Measurements from ENCODE around the gene ANKS1B. TPM values are rescaled to one million over a fixed set of nuclear protein-coding genes. Genes with fewer than 3 reads are reported as not detected.
"Not testable (repeated sequence)": the region's sequence is repeated elsewhere in the genome, so short reads cannot be mapped to it uniquely, and the experiment has no call there.

The ANKS1B gene
- total RNA-seq, 1 donor from 2014 or later, result 10.6 TPM

GRCh38 chr12:99278899-99279298, 705.8 kb downstream of the ANKS1B start:
- no peak for DNase-seq (ENCODE audit: low spot score)

- DNase-seq (ENCODE audit: low spot score), result no peak
These were observed 707.0 kb downstream of the ANKS1B start for GRCh38 chr12:99277591-99278379.

GRCh38 chr12:99271071-99271470, 713.7 kb downstream of the ANKS1B start:
- no peak for DNase-seq (ENCODE audit: low spot score)

GRCh38 chr12:99267038-99267437, 717.7 kb downstream of the ANKS1B start:
- no peak for DNase-seq (ENCODE audit: low spot score)

DNA sequence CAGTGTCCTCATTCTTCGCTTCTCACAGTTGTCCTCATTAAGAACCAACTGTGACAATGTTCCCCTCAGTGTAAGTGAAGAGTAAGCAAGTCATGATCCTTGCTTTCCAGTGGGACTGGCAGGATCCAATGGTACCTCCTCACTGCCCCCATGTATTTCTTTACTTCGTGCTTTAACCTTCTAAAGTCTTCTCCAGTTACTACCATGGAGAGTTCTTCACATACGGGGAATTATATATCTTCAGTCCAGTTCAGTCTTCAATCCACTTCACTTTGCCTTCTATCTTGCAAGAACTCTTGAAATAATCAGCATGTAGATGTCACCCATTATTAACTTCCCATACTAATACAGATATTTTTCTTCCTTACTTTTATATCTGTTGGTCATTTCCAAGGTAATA, 719.1 kb downstream of the ANKS1B start:
- DNase-seq (ENCODE audit: low spot score), result no peak

GRCh38 chr12:99261256-99261655, 723.5 kb downstream of the ANKS1B start:
- DNase-seq (ENCODE audit: low spot score), result no peak

DNA sequence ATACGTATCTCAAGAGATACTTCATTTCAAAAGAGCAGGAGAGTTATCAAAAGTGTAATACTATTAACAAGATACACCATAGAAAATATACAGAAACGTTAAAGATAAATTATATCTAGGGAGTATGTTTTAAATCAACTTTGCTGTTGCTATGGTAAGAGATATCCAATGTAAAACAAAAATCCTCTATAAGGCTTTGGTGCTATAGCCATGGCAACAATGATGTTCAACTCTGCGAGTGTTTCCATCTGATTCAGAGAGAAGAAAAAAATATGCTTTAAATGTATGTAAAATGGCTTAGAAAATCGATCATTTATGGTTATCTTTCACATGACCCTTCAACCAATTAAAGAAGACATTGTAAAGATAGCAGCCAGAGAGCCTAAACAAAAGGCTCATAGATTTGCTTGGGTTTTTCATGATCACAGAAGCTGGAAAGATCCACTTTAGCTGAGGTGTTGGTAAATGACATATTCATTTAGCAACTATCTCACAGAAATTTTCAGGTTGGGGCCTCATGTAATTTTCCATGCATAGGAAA, 724.2 kb downstream of the ANKS1B start:
- DNase-seq (ENCODE audit: low spot score), result no peak

DNA sequence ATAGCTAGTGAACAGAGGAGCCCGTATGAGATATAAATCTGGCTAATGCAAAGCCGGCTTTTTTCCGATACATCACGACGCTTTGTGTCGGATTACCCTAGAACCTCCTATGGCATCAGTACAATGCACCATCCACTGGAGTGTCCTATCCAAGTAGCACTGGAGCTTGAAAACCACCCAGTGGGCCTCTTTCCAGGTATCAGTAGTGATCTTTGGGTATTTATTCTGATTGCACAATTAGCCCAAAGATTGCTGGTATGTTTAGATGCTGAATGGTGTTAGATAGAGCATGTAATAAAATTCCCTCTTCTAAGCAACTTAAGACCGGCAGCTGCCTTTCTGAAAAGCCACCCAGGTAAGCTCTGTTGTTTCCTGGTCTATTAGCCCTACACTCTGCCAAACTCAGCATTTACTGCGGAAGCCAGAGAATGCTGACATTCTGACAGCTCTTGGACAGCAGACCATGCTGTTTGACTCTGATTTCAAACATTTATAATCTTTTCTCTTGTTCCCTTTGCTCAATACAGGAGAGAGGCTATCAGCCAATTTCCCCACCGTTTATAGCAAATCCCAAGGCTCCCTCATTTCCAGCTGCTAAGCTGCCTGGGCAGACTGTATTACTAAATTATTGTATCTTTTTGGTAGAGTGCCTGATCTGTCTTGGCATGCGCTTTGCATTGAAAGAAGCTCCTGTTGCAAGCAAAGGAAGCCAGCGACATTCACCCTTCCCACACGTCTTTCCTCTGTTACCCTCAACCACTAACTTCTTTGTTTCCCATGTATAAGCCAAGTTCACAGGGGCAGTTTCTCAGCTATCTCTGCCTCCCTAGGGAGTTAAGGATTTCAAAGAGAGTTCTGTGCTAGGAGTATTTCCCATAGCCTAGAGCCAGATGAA, 725.4 kb downstream of the ANKS1B start:
- no peak for DNase-seq (ENCODE audit: low spot score)

DNA sequence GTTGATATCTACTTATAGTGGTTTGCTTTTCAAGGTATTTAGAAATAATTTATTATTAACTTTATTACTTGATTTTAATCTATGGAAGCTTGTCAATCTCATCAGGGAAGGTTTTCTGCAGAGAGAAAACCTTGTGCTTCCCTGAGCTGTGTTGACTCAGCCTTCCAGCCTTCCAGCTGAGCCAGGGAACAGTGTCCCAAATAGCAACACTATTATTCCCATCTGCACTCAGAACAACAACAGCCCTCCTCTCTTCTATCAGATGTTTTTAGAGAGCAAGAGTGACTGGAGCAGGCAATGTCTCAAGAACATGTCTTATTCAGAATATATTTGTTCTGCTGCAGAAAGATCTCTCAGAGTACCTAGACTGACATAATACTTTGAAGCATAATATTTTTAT, 727.1 kb downstream of the ANKS1B start:
- DNase-seq (ENCODE audit: low spot score), result no peak

- no peak for DNase-seq (ENCODE audit: low spot score)
These were observed 731.7 kb downstream of the ANKS1B start for GRCh38 chr12:99253068-99253467.

DNA sequence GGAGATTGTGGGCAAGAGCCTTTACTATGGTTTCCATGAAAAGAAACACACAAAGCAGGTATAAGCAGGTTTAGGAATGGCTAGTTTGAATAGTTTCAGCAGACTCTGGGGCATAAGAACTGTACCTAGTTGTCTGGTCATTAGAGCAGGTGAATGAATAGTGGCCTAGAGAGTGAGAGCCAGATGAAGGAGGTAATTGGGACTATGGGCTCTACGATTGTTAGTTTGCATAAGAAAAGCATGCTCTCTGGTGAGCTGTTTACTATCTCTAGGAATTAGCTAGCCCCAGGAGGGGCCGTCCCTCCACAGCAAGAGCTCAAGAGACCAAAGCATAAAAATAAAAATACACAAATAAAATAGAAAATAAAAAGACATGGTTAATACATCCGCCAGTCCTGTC, 734.6 kb downstream of the ANKS1B start:
- DNase-seq (ENCODE audit: low spot score), result no peak

- DNase-seq (ENCODE audit: low spot score), result no peak
These were observed 735.2 kb downstream of the ANKS1B start for GRCh38 chr12:99249543-99249942.

- not testable (repeated sequence) for DNase-seq (ENCODE audit: low spot score)
These were observed 746.7 kb downstream of the ANKS1B start for GRCh38 chr12:99237907-99238538.

DNA sequence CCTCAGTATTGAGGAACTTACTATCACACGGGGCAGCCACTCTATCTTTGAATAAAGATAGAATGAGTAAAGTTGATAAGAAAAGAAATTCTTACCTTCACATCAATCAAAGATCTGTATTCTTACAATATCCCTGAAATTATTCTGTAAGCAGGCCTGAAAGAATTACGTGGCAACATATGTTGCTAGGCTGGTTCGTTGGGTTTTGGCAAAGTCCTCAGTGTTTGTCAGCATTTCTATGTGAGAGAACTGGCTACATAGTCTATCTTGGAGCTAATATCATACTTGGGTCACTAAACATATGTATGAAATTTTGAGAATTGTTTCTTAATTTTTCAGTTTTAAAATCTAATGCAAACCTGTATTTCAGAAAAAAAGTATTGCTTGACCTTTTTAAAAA, 749.4 kb downstream of the ANKS1B start:
- no peak for DNase-seq (ENCODE audit: low spot score)

- DNase-seq (ENCODE audit: low spot score), result no peak
These were observed 750.0 kb downstream of the ANKS1B start for GRCh38 chr12:99234702-99235101.

DNA sequence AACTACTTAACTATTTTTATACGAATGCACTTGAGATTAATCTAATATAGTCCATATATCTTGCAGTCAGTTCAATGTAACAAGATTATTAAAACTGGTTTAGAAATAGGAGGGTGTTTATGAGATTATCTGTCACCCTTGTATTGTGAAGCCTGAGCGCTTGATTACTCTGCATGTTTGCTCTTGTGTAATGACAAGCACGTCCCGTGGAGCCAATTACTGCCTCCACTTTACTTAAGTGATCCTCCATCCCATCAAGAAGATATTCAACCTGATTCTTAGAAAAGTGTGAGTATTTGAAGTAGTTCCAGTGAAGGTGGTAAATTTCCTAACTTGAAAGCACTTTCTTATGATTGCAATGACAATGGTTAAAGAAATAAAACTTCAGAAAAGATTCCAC, 752.4 kb downstream of the ANKS1B start:
- no peak for DNase-seq (ENCODE audit: low spot score)

- no peak for DNase-seq (ENCODE audit: low spot score)
These were observed 753.7 kb downstream of the ANKS1B start for GRCh38 chr12:99231031-99231430.

GRCh38 chr12:99224237-99224636, 760.5 kb downstream of the ANKS1B start:
- no peak for DNase-seq (ENCODE audit: low spot score)

GRCh38 chr12:99223579-99223978, 761.2 kb downstream of the ANKS1B start:
- no peak for DNase-seq (ENCODE audit: low spot score)

DNA sequence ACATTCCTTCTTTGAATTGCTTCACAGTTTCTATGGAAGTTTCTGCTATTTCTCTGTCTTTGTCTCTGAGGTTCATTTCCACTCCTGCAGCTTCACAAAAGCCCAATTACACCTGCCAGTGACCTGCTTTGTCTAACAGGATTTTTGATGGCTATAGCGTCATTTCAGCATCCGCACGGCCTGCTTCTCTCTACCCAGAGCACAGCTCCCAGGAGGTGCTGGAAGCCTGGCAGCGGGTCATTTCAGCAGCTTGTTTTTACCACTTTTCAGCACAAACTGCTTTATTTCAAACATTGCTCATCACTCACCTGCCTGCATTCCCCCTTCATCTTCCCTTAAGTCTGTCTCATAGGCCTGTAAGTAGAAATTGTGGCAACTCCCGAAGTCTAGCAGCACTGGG, 771.7 kb downstream of the ANKS1B start:
- no peak for DNase-seq (ENCODE audit: low spot score)

- no peak for DNase-seq (ENCODE audit: low spot score)
These were observed 772.5 kb downstream of the ANKS1B start for GRCh38 chr12:99212275-99212674.

GRCh38 chr12:99205111-99205510, 779.6 kb downstream of the ANKS1B start:
- DNase-seq (ENCODE audit: low spot score), result no peak
